HepG2 (cell line): ENCODE results near the gene PTPRH. TPM values are rescaled to one million over a fixed set of nuclear protein-coding genes. Genes with fewer than 3 reads are reported as not detected.

Experiments
- ATAC-seq: fragments of 200-7000 bp; cut with Tn5 transposase; 3 replicates; pipeline ENCODE4 v1.9.1; 2020; ENCODE audit warnings: mild to moderate bottlenecking, moderate library complexity
- BruUV-seq: library from RNA; stranded (reverse); fragments of 400-500 nt; replicated peaks from 2 replicates; lab custom pipeline; 2021; lab: Mats Ljungman, UMichigan
- CTCF ChIA-PET: fragments of 300-600 bp; formaldehyde crosslinking; extraction: SDS; loops from one replicate; lab custom pipeline; 2021; ENCODE audit warnings: low total read pairs, inconsistent platforms, low intra/inter-chr PET ratio; lab: Yijun Ruan, JAX
- POLR2A ChIA-PET: fragments of 350-600 bp; sonication (Branson Sonifier 250); formaldehyde crosslinking; loops from one replicate; lab custom pipeline; 2020; ENCODE audit warnings: antibody characterized with exemption, inconsistent platforms; lab: Yijun Ruan, JAX
- DNase-seq: peaks from one replicate; pipeline ENCODE4 v3.0.0-alpha.2; 2015; ENCODE audit warnings: low spot score
- FAIRE-seq: peaks from 3 replicates; lab custom pipeline; 2011; peaks lifted over from hg19 to GRCh38; lab: Jason Lieb, UNC
- H2AFZ ChIP-seq: one replicate; pipeline ENCODE4 v1.6.1; 2011; ENCODE audit warnings: low read length, inconsistent platforms
- H3K27ac ChIP-seq: fragments of 300-600 bp; 3 replicates; pipeline ENCODE4 v1.8.0; 2011; ENCODE audit warnings: mixed run types, mild to moderate bottlenecking, mixed read lengths, low read length, inconsistent platforms; ENCODE audit not compliant: insufficient read depth; ENCODE audit errors: extremely low read length
- H3K27me3 ChIP-seq, 2 experiments: fragments of 200-600 bp in 1 of 2; 2 replicates in 1 of 2; 3 replicates in 1 of 2; pipeline versions ENCODE4 v1.6.0 to v1.8.0; 2011; ENCODE audit warnings: low read length in 2 of 2, mild to moderate bottlenecking in 2 of 2, moderate library complexity in 2 of 2, inconsistent platforms in 1 of 2; ENCODE audit not compliant: insufficient read depth in 2 of 2, control insufficient read depth in 1 of 2
- H3K36me3 ChIP-seq, 2 experiments: fragments of 200-600 bp in 1 of 2; replicated peaks in 1 of 2; 2 replicates in 1 of 2; 3 replicates in 1 of 2; pipeline versions ENCODE4 v1.5.1 to v1.8.0; 2011; ENCODE audit warnings: low read length in 2 of 2, inconsistent platforms in 1 of 2; ENCODE audit not compliant: insufficient read depth in 2 of 2, control insufficient read depth in 1 of 2
- H3K4me1 ChIP-seq: 2 replicates; pipeline ENCODE4 v1.5.1; 2012; ENCODE audit warnings: low read length, inconsistent platforms; ENCODE audit not compliant: insufficient read depth
- H3K4me2 ChIP-seq: 2 replicates; pipeline ENCODE4 v1.6.0; 2011; ENCODE audit warnings: low read depth, low read length, inconsistent platforms
- H3K4me3 ChIP-seq, 3 experiments: fragments of 200-600 bp in 1 of 3; sonication (generic), shearing (Covaris generic) in 1 of 3; replicated peaks in 1 of 3; 2 replicates each; pipeline ENCODE4 v1.5.1; 2011 to 2016; ENCODE audit warnings: low read length in 3 of 3, inconsistent platforms in 2 of 3, low read depth in 2 of 3, mild to moderate bottlenecking in 2 of 3, control low read depth in 1 of 3, mixed read lengths in 1 of 3; ENCODE audit not compliant: insufficient read depth in 1 of 3
- H3K79me2 ChIP-seq: one replicate; pipeline ENCODE4 v1.6.1; 2011; ENCODE audit warnings: low read length, inconsistent platforms; ENCODE audit not compliant: insufficient read depth
- H3K9ac ChIP-seq: 2 replicates; pipeline ENCODE4 v1.6.0; 2011; ENCODE audit warnings: mild to moderate bottlenecking, low read depth, low read length, inconsistent platforms; ENCODE audit not compliant: insufficient read depth
- H3K9me3 ChIP-seq: 2 replicates; pipeline ENCODE4 v1.5.1; 2012; ENCODE audit warnings: mild to moderate bottlenecking, low read length
- H4K20me1 ChIP-seq: 2 replicates; pipeline ENCODE4 v1.6.0; 2011; ENCODE audit warnings: inconsistent platforms, mild to moderate bottlenecking, low read length, moderate library complexity; ENCODE audit not compliant: insufficient read depth
- ATF7 ChIP-seq, 2 experiments: fragments of 450-650 bp in 1 of 2; sonication (generic) in 1 of 2; formaldehyde crosslinking in 1 of 2; IDR thresholded peaks; 2 replicates each; pipeline versions ENCODE4 v1.4.0 to v1.6.1; 2016 to 2020; ENCODE audit warnings: antibody characterized with exemption in 1 of 2, mild to moderate bottlenecking in 1 of 2, missing genetic modification reagents in 1 of 2
- ATM ChIP-seq: fragments of 450-650 bp; IDR thresholded peaks from 2 replicates; pipeline ENCODE4 v1.7.1; 2017; ENCODE audit warnings: mild to moderate bottlenecking, borderline replicate concordance
- BHLHE40 ChIP-seq: IDR thresholded peaks from 2 replicates; pipeline ENCODE4 v1.6.1; 2011; ENCODE audit warnings: low read length, improper control_type of control experiment
- CHD2 ChIP-seq: IDR thresholded peaks from 2 replicates; pipeline ENCODE4 v1.6.1; 2011; ENCODE audit warnings: low read depth, low read length, improper control_type of control experiment
- GABPA ChIP-seq, 2 experiments: IDR thresholded peaks; 2 replicates each; pipeline ENCODE4 v1.6.1; 2011 to 2016; ENCODE audit warnings: low read depth in 2 of 2, low read length in 1 of 2, missing biosample characterization in 1 of 2, missing genetic modification characterization in 1 of 2
- GZF1 ChIP-seq: sonication (generic); formaldehyde crosslinking; IDR thresholded peaks from 2 replicates; pipeline ENCODE4 v1.5.1; 2020; ENCODE audit warnings: mild to moderate bottlenecking, missing genetic modification reagents
- MAZ ChIP-seq, 2 experiments: sonication (generic) in 1 of 2; formaldehyde crosslinking in 1 of 2; IDR thresholded peaks; 2 replicates each; pipeline versions ENCODE4 v1.5.0 to v1.6.1; 2012 to 2020; ENCODE audit warnings: low read depth in 2 of 2, mild to moderate bottlenecking in 2 of 2, borderline replicate concordance in 1 of 2, improper control_type of control experiment in 1 of 2, low read length in 1 of 2, missing genetic modification reagents in 1 of 2, moderate library complexity in 1 of 2
- MEIS1 ChIP-seq: sonication (generic); formaldehyde crosslinking; IDR thresholded peaks from 2 replicates; pipeline ENCODE4 v1.9.0; 2021; ENCODE audit warnings: mild to moderate bottlenecking, missing genetic modification reagents, moderate library complexity, borderline replicate concordance
- MXI1 ChIP-seq: IDR thresholded peaks from 3 replicates; pipeline ENCODE4 v1.6.1; 2012; ENCODE audit warnings: low read depth, low read length, inconsistent platforms, borderline replicate concordance
- NFE2L2 ChIP-seq: fragments of 150-350 bp; IDR thresholded peaks from 2 replicates; pipeline ENCODE4 v1.6.1; 2014; ENCODE audit warnings: low read length
- NFYB ChIP-seq: sonication (generic); formaldehyde crosslinking; IDR thresholded peaks from 2 replicates; pipeline ENCODE4 v1.4.0; 2020; ENCODE audit warnings: missing genetic modification reagents
- PITX1 ChIP-seq: sonication (generic); formaldehyde crosslinking; IDR thresholded peaks from 2 replicates; pipeline ENCODE4 v1.5.1; 2020; ENCODE audit warnings: mild to moderate bottlenecking, missing genetic modification reagents
- RBM22 ChIP-seq: fragments of 200-400 bp; formaldehyde crosslinking; optimal IDR thresholded peaks from 2 replicates; pipeline ENCODE3; 2017; ENCODE audit warnings: mild to moderate bottlenecking, low read length, moderate library complexity
- RFX3 ChIP-seq: IDR thresholded peaks from 2 replicates; pipeline ENCODE4 v1.6.1; 2016; ENCODE audit warnings: missing biosample characterization, missing genetic modification reagents
- SNAI1 ChIP-seq: sonication (generic); formaldehyde crosslinking; IDR thresholded peaks from 2 replicates; pipeline ENCODE4 v1.5.0; 2020; ENCODE audit warnings: mild to moderate bottlenecking, missing genetic modification reagents, borderline replicate concordance
- SP5 ChIP-seq: IDR thresholded peaks from 2 replicates; pipeline ENCODE4 v1.6.1; 2016; ENCODE audit warnings: low read depth, borderline replicate concordance
- TBX3 ChIP-seq: fragments of 450-650 bp; IDR thresholded peaks from 2 replicates; pipeline ENCODE4 v1.6.1; 2017; ENCODE audit warnings: antibody characterized with exemption, mild to moderate bottlenecking, inconsistent platforms, borderline replicate concordance
- THAP11 ChIP-seq: IDR thresholded peaks from 2 replicates; pipeline ENCODE4 v1.6.1; 2016; ENCODE audit warnings: missing biosample characterization, missing genetic modification reagents
- ZNF331 ChIP-seq: sonication (generic); formaldehyde crosslinking; IDR thresholded peaks from 2 replicates; pipeline ENCODE4 v1.4.0; 2020; ENCODE audit warnings: missing genetic modification reagents
- ZNF382 ChIP-seq: sonication (generic); formaldehyde crosslinking; IDR thresholded peaks from 2 replicates; pipeline ENCODE4 v1.5.0; 2020; ENCODE audit warnings: missing genetic modification reagents, mild to moderate bottlenecking, borderline replicate concordance
- ZNF569 ChIP-seq: sonication (generic); formaldehyde crosslinking; IDR thresholded peaks from 2 replicates; pipeline ENCODE4 v1.5.0; 2020; ENCODE audit warnings: mild to moderate bottlenecking, missing genetic modification reagents, moderate library complexity, borderline replicate concordance
- ZNF776 ChIP-seq: sonication (generic); formaldehyde crosslinking; IDR thresholded peaks from 2 replicates; pipeline ENCODE4 v1.4.0; 2020; ENCODE audit warnings: mild to moderate bottlenecking, missing genetic modification reagents
- WGBS: methylation state at CpG from one replicate; pipeline ENCODE4 v1.1.6; 2017; ENCODE audit warnings: low lambda C conversion rate; 5-methylcytosine and 5-hydroxymethylcytosine counted together
- in situ Hi-C: cut with HindIII; loops from 2 replicates; pipeline ENCODE4 v1.10.0; 2017; ENCODE audit warnings: low pct_unique_long_range_greater_than_20kb; ENCODE audit not compliant: extremely low pct_ligation_motif_present
- intact Hi-C: fragments of 100-400 bp; cut with micrococcal nuclease; formaldehyde crosslinking; loops from one replicate; pipeline ENCODE4 v1.10.0; 2022; ENCODE audit not compliant: unreplicated experiment
- polyA plus RNA-seq, 8 experiments: library from polyadenylated mRNA; depleted of rRNA in 3 of 8; stranded (reverse) in 7 of 8; unstranded in 1 of 8; fragments of >200 nt; fragmentation: Illumina TruSeq in 4 of 8; extraction: Trizol in 4 of 8; gene quantifications; 2 replicates each; pipeline versions ENCODE4 v1.2.1 to v1.2.3, GENCODE V29; 2011 to 2016; ENCODE audit warnings: low read depth in 4 of 8, missing spikeins in 1 of 8, mixed read lengths in 1 of 8; ENCODE audit not compliant: insufficient read depth in 1 of 8
- total RNA-seq, 5 experiments: library from RNA; depleted of rRNA; stranded (reverse); fragments of >200 nt; fragmentation: Illumina TruSeq; extraction: Trizol; gene quantifications; 2 replicates each; pipeline ENCODE4 v1.2.3, GENCODE V29; 2016; ENCODE audit warnings: low read depth in 1 of 5
- TF ChIP-seq, protein P1 (sequence below): IDR thresholded peaks from 2 replicates; pipeline ENCODE4 v1.6.1; 2016; ENCODE audit warnings: missing genetic modification reagents, missing compliant biosample characterization

PTPRH gene
- total and polyA plus RNA-seq, 2 of the 13 experiments (the other 11 are each of a cell fraction or from before 2014, with no cell fraction given) = 14.7 to 125 TPM

DNA sequence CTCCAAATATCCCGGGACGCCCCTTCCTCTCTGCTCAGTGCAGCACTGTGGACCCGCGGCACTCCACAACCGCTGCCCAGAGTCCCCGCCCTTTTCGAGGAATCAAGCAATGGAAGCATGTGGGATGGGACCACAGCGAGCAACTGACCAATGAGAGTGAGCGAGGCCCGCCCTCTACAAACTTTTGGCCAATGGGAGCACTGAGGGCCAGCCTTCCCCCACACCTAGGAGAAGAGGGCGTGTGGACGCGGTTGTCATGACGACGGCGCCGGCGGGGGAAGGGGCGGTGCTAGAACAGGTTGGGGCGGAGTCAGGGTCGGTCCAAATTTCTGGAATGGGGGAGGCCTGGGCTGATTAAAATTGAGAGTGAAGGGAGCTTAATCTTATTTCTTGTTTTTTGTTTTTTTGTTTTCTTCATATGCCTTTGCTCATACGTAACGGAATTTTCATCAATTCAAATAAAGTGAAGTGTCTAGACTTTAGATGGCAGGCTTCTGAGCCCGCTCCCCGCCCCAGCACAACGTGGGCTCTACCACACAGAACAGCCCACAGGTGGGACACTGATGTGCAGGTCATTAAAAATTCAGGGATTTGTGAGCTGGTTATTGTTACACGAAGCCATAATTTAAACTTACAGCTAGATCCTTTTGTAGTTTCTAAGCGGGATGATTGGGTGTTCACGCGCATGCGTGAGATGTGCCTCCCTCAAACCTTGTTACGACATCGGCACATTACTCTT, 42.6 kb downstream of the PTPRH start, which contains the start of gene DNAAF3:
TSS of gene DNAAF3 (minus strand) at position 84 of the 739 bp plus-strand sequence. CDS start 200 bp downstream, outside the sequence.
- ATAC-seq (peak; percentile 97), DNase-seq (peak; percentile 97), FAIRE-seq (peak; percentile 96)
- Histone ChIP-seq H3K36me3 (no peaks in the 10 kb centered on the region), H3K27ac (peak within 1 kb of the TSS; percentile 47), H3K4me1 (peaks cover 8% of the 10 kb centered on the region), H3K4me3 (peak within 1 kb of the TSS; percentile 50 to 78 (median 63)), H4K20me1 (no peaks in the 10 kb centered on the region), H3K79me2 (no peaks in the 10 kb centered on the region), H3K27me3 (peaks cover 0 to 7% of the 10 kb centered on the region in 2 experiments; a peak in 1 of 5 replicates), H3K9me3 (no peaks in the 10 kb centered on the region), H3K9ac (peak within 1 kb of the TSS; percentile 42), H2AFZ (peak within 1 kb of the TSS; percentile 44), H3K4me2 (peak within 1 kb of the TSS; percentile 80)
- 1% methylated on average over 32 of the region's 33 CpGs for whole genome bisulfite sequencing
- ChIA-PET POLR2A (interaction anchor here (1.2 to 3.3 kb wide), 4 partner anchors 40 to 241 kb away, joined by 3 to 16 read pairs (median 6); partner anchors contain the start of genes KMT5C and UBE2S), CTCF (interaction anchor here (1.5 kb wide), 1 partner anchor 25 kb away, joined by 4 read pairs; no protein-coding TSS in a partner anchor)
- BruUV-seq = no TSS peak
- intact Hi-C loops = no loop called here
- in situ Hi-C loops = no loop called here
- TF ChIP-seq RFX3 (CRISPR knock-in tag) (peak; percentile 98), ATF7 (IDR thresholded peaks at IDR 0.05) (peak; percentile 81), ATF7 (CRISPR knock-in tag; IDR thresholded peaks at IDR 0.05) (no peak), SP5 (peak; percentile 73; the same call in 1 of the 2 replicates), PITX1 (CRISPR knock-in tag) (0 out of 2 replicates have a peak, but pooled peaks have one; percentile 15), THAP11 (peak; percentile 48; the same call in 1 of the 2 replicates), ZNF776 (CRISPR knock-in tag) (no peak), MAZ (IDR thresholded peaks at IDR 0.05; ENCODE audit: borderline replicate concordance, low read depth, low read length) (peak; percentile 76; the same call in 1 of the 2 replicates), MAZ (CRISPR knock-in tag; IDR thresholded peaks at IDR 0.05; ENCODE audit: low read depth) (peak; percentile 80), SNAI1 (CRISPR knock-in tag) (no peak), MXI1 (peak; percentile 95), CHD2 (peak; percentile 62; the same call in 1 of the 2 replicates), GZF1 (CRISPR knock-in tag) (no peak), NFE2L2 (no peak), MEIS1 (CRISPR knock-in tag) (no peak), BHLHE40 (peak; percentile 91), ZNF569 (CRISPR knock-in tag) (no peak), ZNF331 (CRISPR knock-in tag) (0 out of 2 replicates have a peak, but pooled peaks have one; percentile 29), TBX3 (peak; percentile 71; the same call in 1 of the 2 replicates), NFYB (CRISPR knock-in tag) (peak; percentile 97), ZNF382 (CRISPR knock-in tag) (no peak), ATM (no peak), RBM22 (peak; percentile 79), GABPA (IDR thresholded peaks at IDR 0.05; ENCODE audit: low read depth, low read length) (no peak), GABPA (CRISPR knock-in tag; IDR thresholded peaks at IDR 0.05; ENCODE audit: low read depth) (peak; percentile 50; the same call in 1 of the 2 replicates)
- TF ChIP-seq, protein P1, sequence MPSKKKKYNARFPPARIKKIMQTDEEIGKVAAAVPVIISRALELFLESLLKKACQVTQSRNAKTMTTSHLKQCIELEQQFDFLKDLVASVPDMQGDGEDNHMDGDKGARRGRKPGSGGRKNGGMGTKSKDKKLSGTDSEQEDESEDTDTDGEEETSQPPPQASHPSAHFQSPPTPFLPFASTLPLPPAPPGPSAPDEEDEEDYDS = 0 out of 2 replicates have a peak, but pooled peaks have one; percentile 4
